Islet of Langerhans (tissue), 1 donor: ENCODE results near the gene KRT75.

Experiments
- FAIRE-seq: peaks from one replicate; lab custom pipeline; 2011; peaks lifted over from hg19 to GRCh38; lab: Jason Lieb, UNC

The KRT75 gene

GRCh38 chr12:52390739-52391617 is 43.2 kb downstream of the KRT75 start:
- no peak for FAIRE-seq

DNA sequence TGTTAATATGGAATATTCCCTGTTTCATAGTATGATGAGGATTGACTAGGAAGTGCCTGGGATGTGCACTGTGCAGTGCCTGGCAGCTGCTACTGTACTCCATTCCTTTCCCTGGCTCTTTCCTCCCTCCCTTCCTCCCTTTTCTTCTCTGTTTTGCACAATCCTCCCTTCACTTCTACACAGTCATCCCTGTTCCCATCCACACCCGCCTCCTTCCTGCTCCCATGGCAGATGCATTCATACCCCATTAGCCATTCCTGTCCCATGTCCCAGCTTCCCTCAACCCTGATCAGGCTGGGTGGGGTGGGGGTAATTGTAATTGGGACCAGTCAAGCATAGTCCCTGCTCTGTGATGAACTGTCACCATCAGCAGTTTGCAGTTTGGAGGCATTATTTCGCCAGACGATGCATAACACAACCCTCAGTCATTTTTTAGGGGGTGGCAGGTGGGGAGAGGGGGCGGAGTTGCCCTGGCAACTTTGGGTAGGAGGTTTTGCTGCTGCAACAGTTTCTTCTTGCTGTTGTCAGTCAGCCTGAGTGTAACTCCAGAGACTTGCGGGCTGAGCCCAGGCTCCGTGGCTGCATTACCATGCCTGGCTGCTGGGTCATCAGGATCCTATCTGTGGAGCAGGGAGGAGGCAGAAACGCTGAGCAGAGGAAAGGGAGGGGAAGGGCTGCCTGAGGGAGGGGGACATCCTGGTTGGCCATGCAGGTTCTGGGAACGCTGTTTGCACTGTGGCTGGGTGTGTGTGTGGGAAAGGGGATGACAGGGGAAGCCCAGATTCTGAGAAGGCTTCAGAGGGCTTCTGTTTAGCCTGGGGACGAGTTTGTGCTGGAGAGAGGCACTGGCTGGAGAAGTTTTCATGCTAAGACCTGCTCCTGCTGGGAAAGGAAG is 44.6 kb downstream of the KRT75 start:
- no peak for FAIRE-seq

- FAIRE-seq, result no peak
Observed at GRCh38 chr12:52387859-52388258, 46.3 kb downstream of the KRT75 start.

- no peak for FAIRE-seq
Observed at GRCh38 chr12:52385226-52385702, 48.9 kb downstream of the KRT75 start, which contains the start of gene KRT84. TSS of gene KRT84 (minus strand) at chr12:52385652. CDS start at chr12:52385585, 67 bp downstream.

- FAIRE-seq, result no peak
Observed at GRCh38 chr12:52383331-52383730, 50.8 kb downstream of the KRT75 start.

- FAIRE-seq, result no peak
Observed at GRCh38 chr12:52382854-52383253, 51.3 kb downstream of the KRT75 start.

DNA sequence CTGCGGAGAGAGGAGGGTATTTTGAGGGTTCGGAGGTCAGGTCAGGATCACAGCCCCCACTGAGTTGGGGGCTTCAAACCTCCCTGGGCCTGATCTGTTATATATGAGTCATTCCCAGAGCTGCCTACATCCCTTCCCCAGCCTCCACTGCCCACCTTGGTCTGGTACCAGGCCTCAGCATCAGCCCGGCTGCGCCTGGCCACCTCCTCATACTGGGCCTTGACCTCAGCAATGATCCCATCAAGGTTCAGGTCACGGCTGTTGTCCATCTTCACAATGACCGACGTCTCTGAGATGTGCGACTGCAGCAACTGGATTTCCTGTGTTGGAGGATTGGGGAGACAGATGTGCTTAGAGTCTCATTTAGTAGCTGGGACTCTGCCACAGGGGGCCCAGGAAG is 53.0 kb downstream of the KRT75 start:
- FAIRE-seq, result no peak

- no peak for FAIRE-seq
Observed at GRCh38 chr12:52380271-52380694, 53.9 kb downstream of the KRT75 start.

- no peak for FAIRE-seq
Observed at GRCh38 chr12:52379536-52379935, 54.6 kb downstream of the KRT75 start.

- no peak for FAIRE-seq
Observed at GRCh38 chr12:52378091-52378490, 56.1 kb downstream of the KRT75 start.

DNA sequence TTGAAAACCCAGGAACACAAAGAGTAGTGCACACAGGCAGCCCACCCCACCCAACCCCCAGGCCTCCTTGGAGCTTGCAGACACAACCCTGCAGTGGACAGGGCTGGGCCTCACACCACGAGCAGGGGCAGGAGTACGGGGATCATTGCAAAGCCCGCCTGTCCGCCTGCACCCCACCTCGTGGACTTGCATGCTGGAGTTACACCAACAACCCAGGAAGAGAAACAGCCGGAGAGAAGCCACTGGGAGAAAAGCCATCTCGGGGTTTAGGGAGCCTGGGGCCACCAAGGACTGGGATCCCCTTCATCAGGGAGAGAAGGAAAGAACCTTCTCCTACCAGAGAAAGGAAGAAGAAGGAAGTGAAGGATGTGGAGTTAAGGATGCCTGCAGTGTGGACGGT is 56.9 kb downstream of the KRT75 start:
- no peak for FAIRE-seq
